ENCODE data around the gene NES. TPM values are rescaled to one million over a fixed set of nuclear protein-coding genes. Genes with fewer than 3 reads are reported as not detected.

NES gene
- polyA plus RNA-seq, 4 donors, result 0.22 to 17.9 (median 6.4) TPM

- WGBS, 3 donors, result 65 to 80% (median 73%) methylated on average over 3 of the region's 3 CpGs
- no peaks in the 10 kb centered on the region for H3K9me3 ChIP-seq (ENCODE audit: control insufficient read depth in 2 of 2, insufficient read depth in 1 of 2, low read depth in 1 of 2, low read length in 1 of 2)
- FAIRE-seq (no peak), DNase-seq (no peak)
- H3K4me1 ChIP-seq (ENCODE audit: control insufficient read depth in 3 of 3, insufficient read depth in 2 of 3, low read depth in 1 of 3, low read length in 2 of 3), result peaks cover 0 to 15% (median 0%) of the 10 kb centered on the region in 3 donors
- H3K36me3 ChIP-seq (ENCODE audit: control insufficient read depth in 3 of 3, insufficient read depth in 2 of 3, low read depth in 1 of 3, low read length in 3 of 3), result peaks cover 0 to 23% (median 5%) of the 10 kb centered on the region in 3 donors
- H3K27me3 ChIP-seq (ENCODE audit: control insufficient read depth in 3 of 3, insufficient read depth in 3 of 3, low read length in 3 of 3), result peaks cover 3 to 54% (median 12%) of the 10 kb centered on the region in 3 donors
- H3K4me3 ChIP-seq (ENCODE audit: low read depth in 1 of 3, low read length in 3 of 3), result no peak overlapping the region
- H3K27ac ChIP-seq (ENCODE audit: low read depth in 1 of 3, low read length in 2 of 3), result no peak overlapping the region
These were observed 32.2 kb downstream of the NES start for GRCh38 chr1:156645056-156645455.

GRCh38 chr1:156644640-156645039 is 32.6 kb downstream of the NES start:
- H3K9me3 ChIP-seq (ENCODE audit: control insufficient read depth in 2 of 2, insufficient read depth in 1 of 2, low read depth in 1 of 2, low read length in 1 of 2), result no peaks in the 10 kb centered on the region
- no peak for FAIRE-seq
- peaks cover 0 to 15% (median 0%) of the 10 kb centered on the region in 3 donors for H3K4me1 ChIP-seq (ENCODE audit: control insufficient read depth in 3 of 3, insufficient read depth in 2 of 3, low read depth in 1 of 3, low read length in 2 of 3)
- H3K36me3 ChIP-seq (ENCODE audit: control insufficient read depth in 3 of 3, insufficient read depth in 2 of 3, low read depth in 1 of 3, low read length in 3 of 3), result peaks cover 0 to 23% (median 5%) of the 10 kb centered on the region in 3 donors
- WGBS, 3 donors, result 45 to 57% (median 53%) methylated on average over 1 of the region's 1 CpG
- DNase-seq, result no peak
- no peak overlapping the region for H3K27ac ChIP-seq (ENCODE audit: low read depth in 1 of 3, low read length in 2 of 3)
- H3K4me3 ChIP-seq (ENCODE audit: low read depth in 1 of 3, low read length in 3 of 3), result no peak overlapping the region
- H3K27me3 ChIP-seq (ENCODE audit: control insufficient read depth in 3 of 3, insufficient read depth in 3 of 3, low read length in 3 of 3), result peaks cover 3 to 58% (median 14%) of the 10 kb centered on the region in 3 donors

GRCh38 chr1:156644146-156644545 is 33.1 kb downstream of the NES start:
- no peak for DNase-seq
- H3K27ac ChIP-seq (ENCODE audit: low read depth in 1 of 3, low read length in 2 of 3), result no peak overlapping the region
- no peak overlapping the region for H3K4me3 ChIP-seq (ENCODE audit: low read depth in 1 of 3, low read length in 3 of 3)
- no peak for FAIRE-seq
- WGBS, 3 donors, result 86 to 97% (median 90%) methylated on average over 3 of the region's 3 CpGs
- H3K4me1 ChIP-seq (ENCODE audit: control insufficient read depth in 3 of 3, insufficient read depth in 2 of 3, low read depth in 1 of 3, low read length in 2 of 3), result peaks cover 0 to 15% (median 0%) of the 10 kb centered on the region in 3 donors
- peaks cover 3 to 62% (median 16%) of the 10 kb centered on the region in 3 donors for H3K27me3 ChIP-seq (ENCODE audit: control insufficient read depth in 3 of 3, insufficient read depth in 3 of 3, low read length in 3 of 3)
- peaks cover 0 to 23% (median 5%) of the 10 kb centered on the region in 3 donors for H3K36me3 ChIP-seq (ENCODE audit: control insufficient read depth in 3 of 3, insufficient read depth in 2 of 3, low read depth in 1 of 3, low read length in 3 of 3)
- H3K9me3 ChIP-seq (ENCODE audit: control insufficient read depth in 2 of 2, insufficient read depth in 1 of 2, low read depth in 1 of 2, low read length in 1 of 2), result no peaks in the 10 kb centered on the region

- peaks cover 0 to 23% (median 5%) of the 10 kb centered on the region in 3 donors for H3K36me3 ChIP-seq (ENCODE audit: control insufficient read depth in 3 of 3, insufficient read depth in 2 of 3, low read depth in 1 of 3, low read length in 3 of 3)
- 63 to 77% (median 71%) methylated on average over 7 of the region's 7 CpGs for WGBS, 3 donors
- FAIRE-seq (no peak), DNase-seq (no peak)
- H3K27me3 ChIP-seq (ENCODE audit: control insufficient read depth in 3 of 3, insufficient read depth in 3 of 3, low read length in 3 of 3), result peaks cover 3 to 66% (median 20%) of the 10 kb centered on the region in 3 donors
- no peak overlapping the region for H3K4me3 ChIP-seq (ENCODE audit: low read depth in 1 of 3, low read length in 3 of 3)
- no peaks in the 10 kb centered on the region for H3K9me3 ChIP-seq (ENCODE audit: control insufficient read depth in 2 of 2, insufficient read depth in 1 of 2, low read depth in 1 of 2, low read length in 1 of 2)
- no peak overlapping the region for H3K27ac ChIP-seq (ENCODE audit: low read depth in 1 of 3, low read length in 2 of 3)
- H3K4me1 ChIP-seq (ENCODE audit: control insufficient read depth in 3 of 3, insufficient read depth in 2 of 3, low read depth in 1 of 3, low read length in 2 of 3), result peaks cover 0 to 15% (median 0%) of the 10 kb centered on the region in 3 donors
These were observed 33.5 kb downstream of the NES start for GRCh38 chr1:156643778-156644092.

GRCh38 chr1:156643049-156643777 is 34.0 kb downstream of the NES start:
- H3K27me3 ChIP-seq (ENCODE audit: control insufficient read depth in 3 of 3, insufficient read depth in 3 of 3, low read length in 3 of 3), result peaks cover 3 to 71% (median 22%) of the 10 kb centered on the region in 3 donors
- DNase-seq (peak; percentile 49 to 58), FAIRE-seq (no peak)
- H3K36me3 ChIP-seq (ENCODE audit: control insufficient read depth in 3 of 3, insufficient read depth in 2 of 3, low read depth in 1 of 3, low read length in 3 of 3), result peaks cover 0 to 23% (median 5%) of the 10 kb centered on the region in 3 donors
- H3K4me1 ChIP-seq (ENCODE audit: control insufficient read depth in 3 of 3, insufficient read depth in 2 of 3, low read depth in 1 of 3, low read length in 2 of 3), result peaks cover 0 to 15% (median 0%) of the 10 kb centered on the region in 3 donors
- H3K4me3 ChIP-seq (ENCODE audit: low read depth in 1 of 3, low read length in 3 of 3), result no peak overlapping the region
- no peaks in the 10 kb centered on the region for H3K9me3 ChIP-seq (ENCODE audit: control insufficient read depth in 2 of 2, insufficient read depth in 1 of 2, low read depth in 1 of 2, low read length in 1 of 2)
- WGBS, 3 donors, result 49 to 57% (median 55%) methylated on average over 7 of the region's 7 CpGs
- no peak overlapping the region for H3K27ac ChIP-seq (ENCODE audit: low read depth in 1 of 3, low read length in 2 of 3)

- H3K9me3 ChIP-seq (ENCODE audit: control insufficient read depth in 2 of 2, insufficient read depth in 1 of 2, low read depth in 1 of 2, low read length in 1 of 2), result no peaks in the 10 kb centered on the region
- peaks cover 3 to 71% (median 28%) of the 10 kb centered on the region in 3 donors for H3K27me3 ChIP-seq (ENCODE audit: control insufficient read depth in 3 of 3, insufficient read depth in 3 of 3, low read length in 3 of 3)
- no peak overlapping the region for H3K27ac ChIP-seq (ENCODE audit: low read depth in 1 of 3, low read length in 2 of 3)
- FAIRE-seq, result no peak
- H3K4me3 ChIP-seq (ENCODE audit: low read depth in 1 of 3, low read length in 3 of 3), result peak overlapping the region in 1 of 3 donors; percentile 27
- H3K4me1 ChIP-seq (ENCODE audit: control insufficient read depth in 3 of 3, insufficient read depth in 2 of 3, low read depth in 1 of 3, low read length in 2 of 3), result peaks cover 0 to 15% (median 0%) of the 10 kb centered on the region in 3 donors
- H3K36me3 ChIP-seq (ENCODE audit: control insufficient read depth in 3 of 3, insufficient read depth in 2 of 3, low read depth in 1 of 3, low read length in 3 of 3), result peaks cover 0 to 23% (median 5%) of the 10 kb centered on the region in 3 donors
- DNase-seq, result peak in 1 of 2 donors; percentile 25
- WGBS, 3 donors, result 31 to 67% (median 55%) methylated on average over 30 to 40 of the region's 40 CpGs
These were observed 34.8 kb downstream of the NES start for GRCh38 chr1:156642265-156643048.

GRCh38 chr1:156641761-156642264 is 35.4 kb downstream of the NES start, which contains the start of gene BCAN:
BCAN (plus strand) TSS chr1:156642117; CDS start chr1:156646055, 3,938 bp downstream.
- Histone ChIP-seq H3K27ac (ENCODE audit: low read depth in 1 of 3, low read length in 2 of 3) (no peak within 1 kb of the TSS), H3K9me3 (ENCODE audit: control insufficient read depth in 2 of 2, insufficient read depth in 1 of 2, low read depth in 1 of 2, low read length in 1 of 2) (no peaks in the 10 kb centered on the region), H3K27me3 (ENCODE audit: control insufficient read depth in 3 of 3, insufficient read depth in 3 of 3, low read length in 3 of 3) (peaks cover 3 to 69% (median 29%) of the 10 kb centered on the region in 3 donors), H3K36me3 (ENCODE audit: control insufficient read depth in 3 of 3, insufficient read depth in 2 of 3, low read depth in 1 of 3, low read length in 3 of 3) (peaks cover 0 to 23% (median 5%) of the 10 kb centered on the region in 3 donors), H3K4me1 (ENCODE audit: control insufficient read depth in 3 of 3, insufficient read depth in 2 of 3, low read depth in 1 of 3, low read length in 2 of 3) (peaks cover 0 to 15% (median 0%) of the 10 kb centered on the region in 3 donors), H3K4me3 (ENCODE audit: low read depth in 1 of 3, low read length in 3 of 3) (peak within 1 kb of the TSS in 2 of 3 donors; percentile 23 to 27)
- 3 to 23% (median 18%) methylated on average over 38 to 46 of the region's 46 CpGs for WGBS, 3 donors
- FAIRE-seq (no peak), DNase-seq (peak in 1 of 2 donors; percentile 51)
